Mesothelial cell of epicardium (in vitro differentiated cells): ENCODE data around the gene ADPRHL1. TPM values are rescaled to one million over a fixed set of nuclear protein-coding genes. Genes with fewer than 3 reads are reported as not detected.

Experiments
- DNase-seq, 2 experiments: peaks; one replicate each; pipeline ENCODE4 v3.0.0; 2021; ENCODE audit warnings: low spot score in 2 of 2; ENCODE audit not compliant: unreplicated experiment in 2 of 2
- H3K27ac Mint-ChIP-seq: 2 replicates; pipeline ENCODE4 v1.8.0; 2021; ENCODE audit warnings: mixed read lengths
- H3K27me3 Mint-ChIP-seq: 2 replicates; pipeline ENCODE4 v1.8.0; 2021; ENCODE audit warnings: low read depth, mixed read lengths
- H3K36me3 Mint-ChIP-seq: 2 replicates; pipeline ENCODE4 v1.8.0; 2021; ENCODE audit warnings: mixed read lengths
- H3K4me1 Mint-ChIP-seq: 2 replicates; pipeline ENCODE4 v1.8.0; 2021; ENCODE audit warnings: mixed read lengths
- H3K4me3 Mint-ChIP-seq: 2 replicates; pipeline ENCODE4 v1.8.0; 2021; ENCODE audit warnings: mild to moderate bottlenecking, moderate library complexity, mixed read lengths
- H3K9me3 Mint-ChIP-seq: 2 replicates; pipeline ENCODE4 v1.8.0; 2021; ENCODE audit warnings: mixed read lengths
- total RNA-seq: library from RNA; stranded (reverse); gene quantifications from 3 replicates; pipeline ENCODE4 v1.2.1, GENCODE V29; 2021
- TF ChIP-seq, protein P1 (sequence below): fragments of 200-600 bp; sonication (generic); IDR thresholded peaks from one replicate; pipeline ENCODE4 v1.5.0; 2021; ENCODE audit warnings: antibody characterized with exemption; ENCODE audit not compliant: unreplicated experiment

ADPRHL1 gene
- total RNA-seq, 1 donor from 2014 or later, result 4.2 TPM

DNA sequence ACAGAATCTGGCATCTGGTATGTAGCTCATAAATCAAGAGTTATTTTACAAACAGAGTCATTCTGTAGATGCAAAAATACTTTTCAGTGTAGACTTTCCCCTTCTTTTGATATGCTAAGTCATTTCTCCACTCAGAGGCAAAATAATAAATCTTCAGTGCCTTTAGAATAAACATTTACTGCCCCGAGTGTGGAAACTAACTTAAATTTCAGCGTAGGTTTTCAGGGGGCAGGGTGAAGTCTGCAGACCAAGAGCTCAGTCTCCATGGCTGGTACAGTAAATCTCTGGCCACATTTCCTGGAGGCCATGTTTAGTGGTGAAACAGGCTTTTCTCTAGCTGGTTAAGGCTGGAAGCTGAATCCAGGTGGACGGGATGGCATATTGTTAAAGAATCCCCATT is 13.1 kb upstream of the ADPRHL1 start:
- TF ChIP-seq, protein P1, sequence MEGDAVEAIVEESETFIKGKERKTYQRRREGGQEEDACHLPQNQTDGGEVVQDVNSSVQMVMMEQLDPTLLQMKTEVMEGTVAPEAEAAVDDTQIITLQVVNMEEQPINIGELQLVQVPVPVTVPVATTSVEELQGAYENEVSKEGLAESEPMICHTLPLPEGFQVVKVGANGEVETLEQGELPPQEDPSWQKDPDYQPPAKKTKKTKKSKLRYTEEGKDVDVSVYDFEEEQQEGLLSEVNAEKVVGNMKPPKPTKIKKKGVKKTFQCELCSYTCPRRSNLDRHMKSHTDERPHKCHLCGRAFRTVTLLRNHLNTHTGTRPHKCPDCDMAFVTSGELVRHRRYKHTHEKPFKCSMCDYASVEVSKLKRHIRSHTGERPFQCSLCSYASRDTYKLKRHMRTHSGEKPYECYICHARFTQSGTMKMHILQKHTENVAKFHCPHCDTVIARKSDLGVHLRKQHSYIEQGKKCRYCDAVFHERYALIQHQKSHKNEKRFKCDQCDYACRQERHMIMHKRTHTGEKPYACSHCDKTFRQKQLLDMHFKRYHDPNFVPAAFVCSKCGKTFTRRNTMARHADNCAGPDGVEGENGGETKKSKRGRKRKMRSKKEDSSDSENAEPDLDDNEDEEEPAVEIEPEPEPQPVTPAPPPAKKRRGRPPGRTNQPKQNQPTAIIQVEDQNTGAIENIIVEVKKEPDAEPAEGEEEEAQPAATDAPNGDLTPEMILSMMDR, result no peak
- H3K4me3 Mint-ChIP-seq, result no peak overlapping the region
- peak overlapping the region; percentile 50 for H3K27ac Mint-ChIP-seq
- no peaks in the 10 kb centered on the region for H3K9me3 Mint-ChIP-seq
- H3K36me3 Mint-ChIP-seq, result peaks cover 12% of the 10 kb centered on the region
- no peak for DNase-seq
- no peaks in the 10 kb centered on the region for H3K27me3 Mint-ChIP-seq
- peaks cover 11% of the 10 kb centered on the region for H3K4me1 Mint-ChIP-seq

GRCh38 chr13:113465300-113465699 is 12.0 kb upstream of the ADPRHL1 start:
- Mint-ChIP-seq H3K27me3 (no peaks in the 10 kb centered on the region), H3K4me1 (peaks cover 11% of the 10 kb centered on the region), H3K36me3 (peaks cover 12% of the 10 kb centered on the region), H3K9me3 (no peaks in the 10 kb centered on the region), H3K27ac (no peak overlapping the region), H3K4me3 (no peak overlapping the region)
- no peak for DNase-seq
- TF ChIP-seq, protein P1, result no peak

GRCh38 chr13:113464476-113464875 is 11.2 kb upstream of the ADPRHL1 start:
- Mint-ChIP-seq H3K9me3 (no peaks in the 10 kb centered on the region), H3K27ac (no peak overlapping the region), H3K4me3 (no peak overlapping the region), H3K4me1 (peaks cover 11% of the 10 kb centered on the region), H3K36me3 (peaks cover 17% of the 10 kb centered on the region), H3K27me3 (no peaks in the 10 kb centered on the region)
- TF ChIP-seq, protein P1, result no peak
- DNase-seq, result no peak

- Mint-ChIP-seq H3K27ac (no peak overlapping the region), H3K4me3 (no peak overlapping the region), H3K4me1 (no peaks in the 10 kb centered on the region), H3K36me3 (peaks cover 23% of the 10 kb centered on the region), H3K9me3 (no peaks in the 10 kb centered on the region), H3K27me3 (no peaks in the 10 kb centered on the region)
- no peak for DNase-seq
- TF ChIP-seq, protein P1, result no peak
These were observed 7.9 kb upstream of the ADPRHL1 start for GRCh38 chr13:113461022-113461751.

- Mint-ChIP-seq H3K4me3 (no peak overlapping the region), H3K27me3 (no peaks in the 10 kb centered on the region), H3K4me1 (no peaks in the 10 kb centered on the region), H3K9me3 (no peaks in the 10 kb centered on the region), H3K27ac (no peak overlapping the region), H3K36me3 (peaks cover 27% of the 10 kb centered on the region)
- no peak for DNase-seq
- TF ChIP-seq, protein P1, result no peak
These were observed 7.3 kb upstream of the ADPRHL1 start for GRCh38 chr13:113460599-113460998.
